ENCODE results near the gene CDC42EP1.
A peak's percentile ranks its signal among the peaks of the same experiment; 100 is the strongest.

DNA sequence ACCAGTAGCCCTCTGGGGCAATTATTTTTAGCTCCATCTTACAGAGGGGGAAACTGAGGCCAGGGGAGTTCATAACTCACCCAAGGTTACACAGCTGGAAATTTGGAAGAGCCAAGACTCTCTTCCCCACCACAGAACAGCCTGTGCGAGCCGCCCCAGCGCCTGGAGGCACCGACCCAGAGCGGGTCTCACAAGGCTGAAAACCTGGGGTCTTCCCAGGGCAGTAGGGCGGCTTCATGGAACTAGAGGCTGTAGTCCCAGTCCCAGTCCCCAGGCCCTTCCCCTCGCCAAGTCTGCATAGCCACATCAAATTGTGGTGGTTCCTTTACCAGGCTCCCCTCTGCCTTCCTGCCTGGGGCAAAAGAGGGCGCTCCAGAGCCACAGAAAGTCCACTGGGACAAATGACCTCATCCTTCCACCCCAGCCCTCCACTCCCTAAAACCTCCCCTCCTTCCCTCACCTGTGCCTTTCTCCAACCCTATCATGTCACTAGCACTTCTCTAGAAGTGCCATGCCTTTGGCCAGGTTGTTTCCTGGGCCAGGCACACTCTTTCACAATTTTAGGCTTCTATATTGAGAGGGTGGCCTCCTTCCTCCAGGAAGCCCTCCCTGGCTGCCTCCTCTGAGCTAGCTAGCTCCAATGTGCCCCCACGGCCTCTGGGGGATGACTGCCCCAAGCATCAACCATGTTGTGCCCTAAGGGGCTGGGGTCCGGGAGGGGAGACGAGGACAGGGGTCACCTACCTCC, 15.2 kb upstream of the CDC42EP1 start:
- TF ChIP-seq, protein P1, sequence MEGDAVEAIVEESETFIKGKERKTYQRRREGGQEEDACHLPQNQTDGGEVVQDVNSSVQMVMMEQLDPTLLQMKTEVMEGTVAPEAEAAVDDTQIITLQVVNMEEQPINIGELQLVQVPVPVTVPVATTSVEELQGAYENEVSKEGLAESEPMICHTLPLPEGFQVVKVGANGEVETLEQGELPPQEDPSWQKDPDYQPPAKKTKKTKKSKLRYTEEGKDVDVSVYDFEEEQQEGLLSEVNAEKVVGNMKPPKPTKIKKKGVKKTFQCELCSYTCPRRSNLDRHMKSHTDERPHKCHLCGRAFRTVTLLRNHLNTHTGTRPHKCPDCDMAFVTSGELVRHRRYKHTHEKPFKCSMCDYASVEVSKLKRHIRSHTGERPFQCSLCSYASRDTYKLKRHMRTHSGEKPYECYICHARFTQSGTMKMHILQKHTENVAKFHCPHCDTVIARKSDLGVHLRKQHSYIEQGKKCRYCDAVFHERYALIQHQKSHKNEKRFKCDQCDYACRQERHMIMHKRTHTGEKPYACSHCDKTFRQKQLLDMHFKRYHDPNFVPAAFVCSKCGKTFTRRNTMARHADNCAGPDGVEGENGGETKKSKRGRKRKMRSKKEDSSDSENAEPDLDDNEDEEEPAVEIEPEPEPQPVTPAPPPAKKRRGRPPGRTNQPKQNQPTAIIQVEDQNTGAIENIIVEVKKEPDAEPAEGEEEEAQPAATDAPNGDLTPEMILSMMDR (conservative IDR thresholded peaks at IDR 0.05; ENCODE audit: low read depth, low read length): peak; percentile 74
- TF ChIP-seq EZH2 (IDR thresholded peaks at IDR 0.05; ENCODE audit: low read length, unreplicated experiment): no peak
